ENCODE results near the gene DNAH3. TPM values are rescaled to one million over a fixed set of nuclear protein-coding genes. Genes with fewer than 3 reads are reported as not detected.
A peak's percentile ranks its signal among the peaks of the same experiment; 100 is the strongest.

Gene DNAH3
- total and polyA plus RNA-seq, 2 experiments from 2014 or later: 0.70 to 1.3 TPM

DNA sequence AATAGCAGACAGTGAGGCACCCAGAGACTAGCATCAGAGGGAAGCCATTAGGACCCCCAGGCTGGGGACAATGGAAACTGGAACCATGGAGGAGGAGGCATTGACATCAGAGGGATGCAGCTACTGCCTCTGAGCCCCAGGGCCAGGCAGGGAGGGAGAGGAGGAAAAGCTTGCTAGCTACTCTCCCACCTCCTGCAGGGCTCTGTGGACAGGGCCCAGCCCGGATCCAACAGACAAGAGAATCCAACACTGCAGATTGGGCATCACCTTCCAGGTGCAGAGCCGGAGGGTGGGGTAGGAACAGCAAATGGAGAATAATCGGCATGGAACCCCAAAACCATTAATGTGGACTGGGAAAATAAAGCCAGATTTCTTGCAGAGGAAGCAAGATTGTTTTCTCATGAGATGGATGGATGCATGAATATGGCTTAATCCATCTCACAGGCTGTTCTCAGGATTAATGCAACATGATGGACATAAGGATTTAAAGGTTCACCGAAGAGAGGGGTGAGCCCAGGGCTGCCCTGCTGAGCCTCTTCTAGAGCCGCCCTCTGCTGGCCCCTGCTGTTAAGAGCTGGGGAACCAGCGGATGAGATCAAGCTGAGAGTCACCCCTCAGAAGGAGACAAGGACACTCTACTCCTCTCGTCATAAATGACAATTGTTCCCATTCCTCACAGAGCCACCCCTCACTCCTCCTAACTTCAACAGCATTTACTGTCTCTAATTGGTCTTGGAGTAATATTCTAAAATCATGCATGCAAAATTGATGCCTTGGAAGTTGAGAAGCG is 48.8 kb downstream of the DNAH3 start:
- DNase-seq (ENCODE audit: low spot score): peak; percentile 64
- no peaks in the 10 kb centered on the region for H3K9me3 Mint-ChIP-seq

DNA sequence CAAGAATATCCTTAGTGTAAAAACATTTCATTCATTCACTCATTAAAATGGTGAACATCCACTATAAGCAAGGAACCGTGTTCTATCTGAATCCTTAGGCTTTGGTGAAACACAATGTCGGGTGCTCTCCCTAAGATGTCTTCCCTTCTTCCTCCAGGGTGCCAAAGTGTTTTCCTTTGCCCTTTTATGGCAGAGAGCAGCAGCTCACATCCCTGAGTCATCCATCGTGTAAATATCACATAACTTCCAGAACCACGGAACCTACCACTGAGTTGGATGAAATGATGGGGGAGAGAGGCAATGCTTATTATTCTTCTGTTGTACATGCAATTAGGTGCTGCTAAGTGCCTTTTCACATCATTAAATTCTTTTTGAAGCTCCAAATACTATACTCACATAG is 50.2 kb downstream of the DNAH3 start:
- peak overlapping the region; percentile 43; the same call in 1 of the 2 replicates for H2AFZ ChIP-seq
- no peak overlapping the region for H3K4me3 ChIP-seq
- H3K36me3 Mint-ChIP-seq (ENCODE audit: low read depth): no peaks in the 10 kb centered on the region
- no peaks in the 10 kb centered on the region for H4K20me1 ChIP-seq (replicated peaks; ENCODE audit: insufficient read depth)
- DNase-seq (ENCODE audit: low spot score) (no peak), ATAC-seq (no peak)
- H3K27me3 ChIP-seq (ENCODE audit: insufficient read depth): no peaks in the 10 kb centered on the region
- H3K36me3 ChIP-seq (ENCODE audit: insufficient read depth): no peaks in the 10 kb centered on the region
- peaks cover 7% of the 10 kb centered on the region for H3K4me1 ChIP-seq (ENCODE audit: insufficient read depth)
- no peak overlapping the region for H3K4me2 ChIP-seq
- no peaks in the 10 kb centered on the region for H3K27me3 Mint-ChIP-seq (ENCODE audit: insufficient read depth, low read depth, poor library complexity)
- no peaks in the 10 kb centered on the region for H3K9me3 Mint-ChIP-seq
- H3K9me2 ChIP-seq (ENCODE audit: insufficient read depth): 0 out of 2 replicates have a peak, but pooled peaks cover 6% of the 10 kb centered on the region
- no peak overlapping the region for H3K4me3 Mint-ChIP-seq
- H3K27ac Mint-ChIP-seq: no peak overlapping the region
- peaks cover 11% of the 10 kb centered on the region for H3K4me1 Mint-ChIP-seq
- no peaks in the 10 kb centered on the region for H3F3A ChIP-seq (replicated peaks; ENCODE audit: low read depth)
- H3K79me2 ChIP-seq (replicated peaks; ENCODE audit: insufficient read depth): no peaks in the 10 kb centered on the region
- H3K27ac ChIP-seq (ENCODE audit: low read depth): no peak overlapping the region
- no peak for TF ChIP-seq STAT1 (IDR thresholded peaks at IDR 0.05; ENCODE audit: unreplicated experiment)
- TF ChIP-seq, protein P1, sequence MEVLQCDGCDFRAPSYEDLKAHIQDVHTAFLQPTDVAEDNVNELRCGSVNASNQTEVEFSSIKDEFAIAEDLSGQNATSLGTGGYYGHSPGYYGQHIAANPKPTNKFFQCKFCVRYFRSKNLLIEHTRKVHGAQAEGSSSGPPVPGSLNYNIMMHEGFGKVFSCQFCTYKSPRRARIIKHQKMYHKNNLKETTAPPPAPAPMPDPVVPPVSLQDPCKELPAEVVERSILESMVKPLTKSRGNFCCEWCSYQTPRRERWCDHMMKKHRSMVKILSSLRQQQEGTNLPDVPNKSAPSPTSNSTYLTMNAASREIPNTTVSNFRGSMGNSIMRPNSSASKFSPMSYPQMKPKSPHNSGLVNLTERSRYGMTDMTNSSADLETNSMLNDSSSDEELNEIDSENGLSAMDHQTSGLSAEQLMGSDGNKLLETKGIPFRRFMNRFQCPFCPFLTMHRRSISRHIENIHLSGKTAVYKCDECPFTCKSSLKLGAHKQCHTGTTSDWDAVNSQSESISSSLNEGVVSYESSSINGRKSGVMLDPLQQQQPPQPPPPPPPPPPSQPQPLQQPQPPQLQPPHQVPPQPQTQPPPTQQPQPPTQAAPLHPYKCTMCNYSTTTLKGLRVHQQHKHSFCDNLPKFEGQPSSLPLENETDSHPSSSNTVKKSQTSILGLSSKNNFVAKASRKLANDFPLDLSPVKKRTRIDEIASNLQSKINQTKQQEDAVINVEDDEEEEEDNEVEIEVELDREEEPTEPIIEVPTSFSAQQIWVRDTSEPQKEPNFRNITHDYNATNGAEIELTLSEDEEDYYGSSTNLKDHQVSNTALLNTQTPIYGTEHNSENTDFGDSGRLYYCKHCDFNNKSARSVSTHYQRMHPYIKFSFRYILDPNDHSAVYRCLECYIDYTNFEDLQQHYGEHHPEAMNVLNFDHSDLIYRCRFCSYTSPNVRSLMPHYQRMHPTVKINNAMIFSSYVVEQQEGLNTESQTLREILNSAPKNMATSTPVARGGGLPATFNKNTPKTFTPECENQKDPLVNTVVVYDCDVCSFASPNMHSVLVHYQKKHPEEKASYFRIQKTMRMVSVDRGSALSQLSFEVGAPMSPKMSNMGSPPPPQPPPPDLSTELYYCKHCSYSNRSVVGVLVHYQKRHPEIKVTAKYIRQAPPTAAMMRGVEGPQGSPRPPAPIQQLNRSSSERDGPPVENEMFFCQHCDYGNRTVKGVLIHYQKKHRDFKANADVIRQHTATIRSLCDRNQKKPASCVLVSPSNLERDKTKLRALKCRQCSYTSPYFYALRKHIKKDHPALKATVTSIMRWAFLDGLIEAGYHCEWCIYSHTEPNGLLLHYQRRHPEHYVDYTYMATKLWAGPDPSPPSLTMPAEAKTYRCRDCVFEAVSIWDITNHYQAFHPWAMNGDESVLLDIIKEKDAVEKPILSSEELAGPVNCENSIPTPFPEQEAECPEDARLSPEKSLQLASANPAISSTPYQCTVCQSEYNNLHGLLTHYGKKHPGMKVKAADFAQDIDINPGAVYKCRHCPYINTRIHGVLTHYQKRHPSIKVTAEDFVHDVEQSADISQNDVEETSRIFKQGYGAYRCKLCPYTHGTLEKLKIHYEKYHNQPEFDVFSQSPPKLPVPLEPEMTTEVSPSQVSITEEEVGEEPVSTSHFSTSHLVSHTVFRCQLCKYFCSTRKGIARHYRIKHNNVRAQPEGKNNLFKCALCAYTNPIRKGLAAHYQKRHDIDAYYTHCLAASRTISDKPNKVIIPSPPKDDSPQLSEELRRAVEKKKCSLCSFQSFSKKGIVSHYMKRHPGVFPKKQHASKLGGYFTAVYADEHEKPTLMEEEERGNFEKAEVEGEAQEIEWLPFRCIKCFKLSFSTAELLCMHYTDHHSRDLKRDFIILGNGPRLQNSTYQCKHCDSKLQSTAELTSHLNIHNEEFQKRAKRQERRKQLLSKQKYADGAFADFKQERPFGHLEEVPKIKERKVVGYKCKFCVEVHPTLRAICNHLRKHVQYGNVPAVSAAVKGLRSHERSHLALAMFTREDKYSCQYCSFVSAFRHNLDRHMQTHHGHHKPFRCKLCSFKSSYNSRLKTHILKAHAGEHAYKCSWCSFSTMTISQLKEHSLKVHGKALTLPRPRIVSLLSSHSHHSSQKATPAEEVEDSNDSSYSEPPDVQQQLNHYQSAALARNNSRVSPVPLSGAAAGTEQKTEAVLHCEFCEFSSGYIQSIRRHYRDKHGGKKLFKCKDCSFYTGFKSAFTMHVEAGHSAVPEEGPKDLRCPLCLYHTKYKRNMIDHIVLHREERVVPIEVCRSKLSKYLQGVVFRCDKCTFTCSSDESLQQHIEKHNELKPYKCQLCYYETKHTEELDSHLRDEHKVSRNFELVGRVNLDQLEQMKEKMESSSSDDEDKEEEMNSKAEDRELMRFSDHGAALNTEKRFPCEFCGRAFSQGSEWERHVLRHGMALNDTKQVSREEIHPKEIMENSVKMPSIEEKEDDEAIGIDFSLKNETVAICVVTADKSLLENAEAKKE (CRISPR knock-in tag; IDR thresholded peaks at IDR 0.05): no peak
- no peak for TF ChIP-seq POLR2AphosphoS5 (IDR thresholded peaks at IDR 0.05; ENCODE audit: low read depth)
- TF ChIP-seq, protein P2, sequence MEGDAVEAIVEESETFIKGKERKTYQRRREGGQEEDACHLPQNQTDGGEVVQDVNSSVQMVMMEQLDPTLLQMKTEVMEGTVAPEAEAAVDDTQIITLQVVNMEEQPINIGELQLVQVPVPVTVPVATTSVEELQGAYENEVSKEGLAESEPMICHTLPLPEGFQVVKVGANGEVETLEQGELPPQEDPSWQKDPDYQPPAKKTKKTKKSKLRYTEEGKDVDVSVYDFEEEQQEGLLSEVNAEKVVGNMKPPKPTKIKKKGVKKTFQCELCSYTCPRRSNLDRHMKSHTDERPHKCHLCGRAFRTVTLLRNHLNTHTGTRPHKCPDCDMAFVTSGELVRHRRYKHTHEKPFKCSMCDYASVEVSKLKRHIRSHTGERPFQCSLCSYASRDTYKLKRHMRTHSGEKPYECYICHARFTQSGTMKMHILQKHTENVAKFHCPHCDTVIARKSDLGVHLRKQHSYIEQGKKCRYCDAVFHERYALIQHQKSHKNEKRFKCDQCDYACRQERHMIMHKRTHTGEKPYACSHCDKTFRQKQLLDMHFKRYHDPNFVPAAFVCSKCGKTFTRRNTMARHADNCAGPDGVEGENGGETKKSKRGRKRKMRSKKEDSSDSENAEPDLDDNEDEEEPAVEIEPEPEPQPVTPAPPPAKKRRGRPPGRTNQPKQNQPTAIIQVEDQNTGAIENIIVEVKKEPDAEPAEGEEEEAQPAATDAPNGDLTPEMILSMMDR (conservative IDR thresholded peaks at IDR 0.05; ENCODE audit: low read depth in 2 of 2): no peak
- TF ChIP-seq CREB1 (CRISPR knock-in tag; IDR thresholded peaks at IDR 0.05; ENCODE audit: low read depth): no peak
- no peak for TF ChIP-seq EZH2phosphoT487 (IDR thresholded peaks at IDR 0.05; ENCODE audit: unreplicated experiment)
- no peak for TF ChIP-seq ZNF331 (CRISPR knock-in tag; IDR thresholded peaks at IDR 0.05; ENCODE audit: low read depth)
- no peak for TF ChIP-seq EZH2 (IDR thresholded peaks at IDR 0.05; ENCODE audit: low read depth, unreplicated experiment)

More for the DNA sequence above, 48.8 kb downstream of the DNAH3 start:
- Histone ChIP-seq H3F3A (replicated peaks; ENCODE audit: low read depth) (no peaks in the 10 kb centered on the region), H3K36me3 (ENCODE audit: insufficient read depth) (no peaks in the 10 kb centered on the region), H3K4me1 (ENCODE audit: insufficient read depth) (peaks cover 7% of the 10 kb centered on the region), H2AFZ (0 out of 2 replicates have a peak overlapping the region, but pooled peaks have one; percentile 5), H3K27me3 (ENCODE audit: insufficient read depth) (no peaks in the 10 kb centered on the region), H3K79me2 (replicated peaks; ENCODE audit: insufficient read depth) (no peaks in the 10 kb centered on the region), H3K4me3 (no peak overlapping the region), H3K9me2 (ENCODE audit: insufficient read depth) (0 out of 2 replicates have a peak, but pooled peaks cover 6% of the 10 kb centered on the region), H3K27ac (ENCODE audit: low read depth) (no peak overlapping the region), H4K20me1 (replicated peaks; ENCODE audit: insufficient read depth) (no peaks in the 10 kb centered on the region), H3K4me2 (no peak overlapping the region)
- H3K27me3 Mint-ChIP-seq (ENCODE audit: insufficient read depth, low read depth, poor library complexity): no peaks in the 10 kb centered on the region
- no peaks in the 10 kb centered on the region for H3K36me3 Mint-ChIP-seq (ENCODE audit: low read depth)
- peaks cover 11% of the 10 kb centered on the region for H3K4me1 Mint-ChIP-seq
- peak; percentile 91 for ATAC-seq
- no peak overlapping the region for H3K27ac Mint-ChIP-seq
- TF ChIP-seq POLR2AphosphoS5 (IDR thresholded peaks at IDR 0.05; ENCODE audit: low read depth) (no peak), CREB1 (CRISPR knock-in tag; IDR thresholded peaks at IDR 0.05; ENCODE audit: low read depth) (no peak)
- TF ChIP-seq, protein P2 (conservative IDR thresholded peaks at IDR 0.05; ENCODE audit: low read depth in 2 of 2): peak; percentile 57 to 67
- no peak overlapping the region for H3K4me3 Mint-ChIP-seq

Measured in GM23338 (cell line).